Aorta (tissue), 5 donors: ENCODE results near the gene KCNH1. TPM values are rescaled to one million over a fixed set of nuclear protein-coding genes. Genes with fewer than 3 reads are reported as not detected.

Experiments
- ATAC-seq: fragments of 200-7000 bp; cut with Tn5 transposase; one replicate; pipeline ENCODE4 v1.9.1; 2022; ENCODE audit warnings: moderate library complexity; ENCODE audit not compliant: low FRiP score
- DNase-seq, 2 donors: peaks; one replicate each; pipeline ENCODE4 v3.0.0-alpha.2; 2020
- H3K27ac ChIP-seq, 2 donors: one replicate each; pipeline ENCODE4 v1.5.1; 2013; ENCODE audit warnings: low read length in 2 of 2, mild to moderate bottlenecking in 2 of 2, moderate library complexity in 2 of 2, control low read depth in 1 of 2, inconsistent platforms in 1 of 2, low read depth in 1 of 2
- H3K27me3 ChIP-seq, 2 donors: one replicate each; pipeline ENCODE4 v1.6.1; 2013; ENCODE audit warnings: control low read depth in 1 of 2, low read length in 1 of 2, mild to moderate bottlenecking in 1 of 2, moderate library complexity in 1 of 2; ENCODE audit not compliant: insufficient read depth in 2 of 2, control insufficient read depth in 1 of 2
- H3K36me3 ChIP-seq, 2 donors: one replicate each; pipeline ENCODE4 v1.6.1; 2013; ENCODE audit warnings: control low read depth in 1 of 2, low read length in 1 of 2, mild to moderate bottlenecking in 1 of 2; ENCODE audit not compliant: insufficient read depth in 2 of 2, control insufficient read depth in 1 of 2
- H3K4me1 ChIP-seq, 2 donors: one replicate each; pipeline ENCODE4 v1.6.1; 2013; ENCODE audit warnings: low read length in 2 of 2, control low read depth in 1 of 2, mild to moderate bottlenecking in 1 of 2, moderate library complexity in 1 of 2; ENCODE audit not compliant: insufficient read depth in 2 of 2, control insufficient read depth in 1 of 2
- H3K4me3 ChIP-seq, 2 donors: one replicate each; pipeline ENCODE4 v1.5.1; 2013; ENCODE audit warnings: low read length in 2 of 2, control low read depth in 1 of 2, mild to moderate bottlenecking in 1 of 2
- H3K9me3 ChIP-seq: one replicate; pipeline ENCODE4 v1.6.1; 2013; ENCODE audit warnings: mild to moderate bottlenecking, low read length; ENCODE audit not compliant: control insufficient read depth
- WGBS, 2 donors: extraction: QIAGEN DNeasy Blood & Tissue Kit; methylation state at CpG; one replicate each; pipeline ENCODE4 v1.1.7; 2013; 5-methylcytosine and 5-hydroxymethylcytosine counted together
- intact Hi-C, 2 donors: fragments of 100-400 bp; cut with DNase I; formaldehyde crosslinking; loops; one replicate each; pipeline versions ENCODE4 v1.14.2 to v1.15.0; 2022
- polyA plus RNA-seq, 2 donors: library from polyadenylated mRNA; stranded (reverse); fragments of 200-250 nt; gene quantifications; one replicate each; pipeline ENCODE4 v1.2.3, GENCODE V29; 2013
- total RNA-seq, 2 donors: library from RNA; stranded (reverse); fragmentation: NEBNext Ultra II Directional; extraction: Animal tissue kit (Norgen Biotek cat#: 25700); gene quantifications; one replicate each; pipeline ENCODE4 v1.2.1, GENCODE V29; 2021
- donor health status: healthy with polysubstance abuse.
- donor health status: Bipolar disorder and iron deficiency.
- donor health status: DM: no; HTN: no; CAD: no.
- donor health status: DM: no; HTN: no; CAD: no.
- donor health status: DM: yes; HTN: yes; CAD: no.

Gene KCNH1
- total and polyA plus RNA-seq, 4 donors, result 0.03 to 0.96 (median 0.19) TPM; not detected in 1

DNA sequence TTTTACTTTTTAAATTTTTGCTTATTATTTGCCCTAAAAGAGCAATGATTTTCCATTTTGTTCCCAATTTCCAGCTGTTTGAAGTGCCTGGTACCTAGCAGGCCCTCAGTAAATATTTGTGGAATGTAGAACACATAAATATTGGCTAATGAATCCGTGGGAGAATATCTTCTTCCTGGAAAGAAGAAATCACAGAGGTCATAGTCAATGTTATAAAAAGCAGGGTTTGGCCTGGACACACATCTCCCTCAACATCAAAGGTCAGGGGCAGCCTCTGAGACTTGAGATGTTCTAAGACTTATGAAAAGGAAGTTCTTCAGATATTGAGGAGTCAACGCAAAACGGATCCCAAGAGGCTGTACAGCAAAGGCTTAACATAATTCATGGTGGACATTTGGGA lies 447.1 kb downstream of the KCNH1 start:
- H3K4me1 ChIP-seq, result no peaks in the 10 kb centered on the region
- ATAC-seq (no peak), DNase-seq (no peak)
- intact Hi-C loops, result no loop called here
- WGBS, 2 donors, result 60% methylated on average over 3 of the region's 3 CpGs
- no peaks in the 10 kb centered on the region for H3K27me3 ChIP-seq
- no peaks in the 10 kb centered on the region for H3K9me3 ChIP-seq
- H3K4me3 ChIP-seq, result no peak overlapping the region
- H3K27ac ChIP-seq, result no peak overlapping the region
- no peaks in the 10 kb centered on the region for H3K36me3 ChIP-seq

DNA sequence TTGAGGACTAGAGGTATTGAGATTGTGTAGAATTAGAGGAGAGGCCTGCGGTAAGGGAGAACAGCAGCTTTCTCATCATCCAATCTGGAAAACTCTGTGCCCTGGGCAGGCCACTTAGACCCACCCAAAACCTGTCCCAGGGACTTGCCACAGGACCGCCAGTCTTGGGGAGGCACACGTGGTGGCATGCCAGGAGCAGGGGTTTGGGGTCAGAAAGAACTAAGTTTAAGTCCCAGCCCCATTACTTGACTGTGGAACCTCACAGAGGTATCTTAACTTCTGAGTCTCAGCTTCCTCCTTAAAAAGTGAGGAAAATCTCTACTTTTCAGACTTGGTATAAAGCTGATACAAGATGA lies 448.7 kb downstream of the KCNH1 start:
- Histone ChIP-seq H3K27me3 (no peaks in the 10 kb centered on the region), H3K27ac (no peak overlapping the region), H3K4me1 (no peaks in the 10 kb centered on the region), H3K9me3 (no peaks in the 10 kb centered on the region), H3K4me3 (no peak overlapping the region), H3K36me3 (no peaks in the 10 kb centered on the region)
- no peak for ATAC-seq
- intact Hi-C loops, result no loop called here
- 92 to 93% methylated on average over 3 of the region's 3 CpGs for WGBS, 2 donors
- DNase-seq, result no peak

DNA sequence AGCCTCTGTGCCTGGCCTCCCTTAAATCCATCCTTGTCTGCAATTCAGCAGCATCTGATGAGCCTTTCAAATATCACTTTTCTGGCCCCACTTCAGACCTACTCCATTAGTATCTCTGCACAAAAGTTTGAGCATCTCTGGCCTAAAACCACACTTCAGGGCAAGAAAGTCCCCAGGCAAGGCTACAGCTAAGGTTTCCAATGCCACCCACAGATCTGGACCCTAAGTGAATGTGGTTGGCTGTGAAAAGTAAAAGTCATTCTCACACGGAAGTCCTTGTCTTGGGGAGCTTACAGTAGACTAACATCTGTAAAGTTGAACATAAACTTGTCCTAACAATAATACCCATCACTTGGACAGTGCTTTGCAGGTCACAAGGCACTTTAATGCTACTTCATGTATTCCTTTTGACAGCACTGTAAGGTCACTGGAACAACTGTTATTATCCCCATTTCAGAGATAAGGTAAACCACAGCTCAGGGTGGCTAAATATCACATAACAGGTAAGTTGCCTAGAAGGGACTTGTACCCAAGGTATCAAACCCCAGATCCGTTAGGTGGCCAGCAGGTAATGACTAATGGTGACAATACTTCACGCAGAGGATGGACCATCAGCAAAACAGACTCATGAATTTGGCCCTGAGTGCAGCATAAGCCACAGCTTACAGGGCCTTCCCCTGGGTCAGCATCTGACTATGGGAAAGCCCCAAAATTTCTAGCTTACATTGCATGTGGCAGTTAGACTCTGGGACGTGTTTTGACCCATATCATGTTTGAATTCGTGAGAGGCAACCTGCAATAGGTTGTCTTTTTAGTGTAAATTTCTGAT lies 449.3 kb downstream of the KCNH1 start:
- no peaks in the 10 kb centered on the region for H3K4me1 ChIP-seq
- no peak for ATAC-seq
- no peaks in the 10 kb centered on the region for H3K36me3 ChIP-seq
- no peaks in the 10 kb centered on the region for H3K27me3 ChIP-seq
- no peak for DNase-seq
- no peaks in the 10 kb centered on the region for H3K9me3 ChIP-seq
- intact Hi-C loops, result no loop called here
- H3K4me3 ChIP-seq, result no peak overlapping the region
- 64 to 65% methylated on average over 5 of the region's 5 CpGs for WGBS, 2 donors
- no peak overlapping the region for H3K27ac ChIP-seq

DNA sequence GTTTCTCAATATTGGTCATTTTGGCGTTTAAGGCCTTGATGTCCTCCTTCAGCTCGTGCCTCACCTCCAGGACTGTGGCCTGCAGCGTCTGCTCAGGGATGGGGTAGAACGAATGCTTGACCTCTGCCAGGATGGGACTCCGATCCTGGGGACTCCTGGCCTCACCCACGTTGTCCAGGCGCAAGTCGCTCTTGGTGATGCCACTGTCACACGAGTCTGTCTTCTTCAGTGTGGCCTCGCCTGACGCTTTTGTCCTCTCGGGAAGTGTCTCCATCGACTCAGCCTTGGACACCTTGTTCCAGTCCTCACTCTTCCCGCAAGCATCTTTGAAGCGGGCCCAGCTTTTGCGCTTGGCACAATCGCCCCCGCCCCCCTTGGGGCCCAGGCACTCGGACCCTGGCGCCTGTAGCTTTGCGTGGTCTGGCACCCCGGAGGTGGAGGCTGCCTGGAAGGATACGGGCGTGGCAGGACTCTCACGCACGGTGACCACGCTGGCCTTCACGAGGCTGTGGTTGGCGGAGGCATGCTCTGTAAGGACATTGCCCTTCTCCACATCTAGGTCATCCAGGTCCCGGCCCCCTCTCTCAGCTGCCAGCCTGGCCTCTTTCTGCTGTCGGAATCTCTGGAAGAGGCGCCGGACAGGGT lies 450.4 kb downstream of the KCNH1 start:
- WGBS, 2 donors, result 95% methylated on average over 33 of the region's 33 CpGs
- intact Hi-C loops, result no loop called here
- Histone ChIP-seq H3K4me3 (no peak overlapping the region), H3K9me3 (no peaks in the 10 kb centered on the region), H3K27ac (no peak overlapping the region), H3K27me3 (no peaks in the 10 kb centered on the region), H3K36me3 (no peaks in the 10 kb centered on the region), H3K4me1 (no peaks in the 10 kb centered on the region)
- ATAC-seq, result no peak
- DNase-seq, result no peak

DNA sequence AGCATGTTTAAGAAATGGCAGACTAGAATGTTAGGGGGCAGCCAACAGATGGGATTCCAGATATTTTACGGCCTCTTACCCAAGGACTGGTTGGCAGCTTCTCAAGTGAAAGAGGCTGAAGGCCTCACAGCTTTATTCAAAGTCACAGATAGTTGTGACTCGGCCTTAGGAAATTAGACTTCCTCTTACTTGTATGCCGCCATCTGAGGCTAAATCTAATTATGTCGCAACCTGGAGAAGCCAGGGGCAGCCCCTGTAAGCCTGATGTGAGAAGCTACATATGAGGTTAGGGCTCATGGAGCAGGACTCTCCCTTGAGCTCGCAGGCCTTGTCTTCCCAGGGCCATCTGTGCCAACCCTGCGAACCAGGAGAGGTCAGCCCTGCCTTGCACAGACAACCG lies 452.8 kb downstream of the KCNH1 start:
- peak; percentile 15 for ATAC-seq
- intact Hi-C loops, result no loop called here
- Histone ChIP-seq H3K9me3 (no peaks in the 10 kb centered on the region), H3K4me1 (no peaks in the 10 kb centered on the region), H3K36me3 (no peaks in the 10 kb centered on the region), H3K4me3 (no peak overlapping the region), H3K27ac (no peak overlapping the region), H3K27me3 (no peaks in the 10 kb centered on the region)
- DNase-seq, result no peak
- WGBS, 2 donors, result 89 to 95% methylated on average over 7 of the region's 7 CpGs

DNA sequence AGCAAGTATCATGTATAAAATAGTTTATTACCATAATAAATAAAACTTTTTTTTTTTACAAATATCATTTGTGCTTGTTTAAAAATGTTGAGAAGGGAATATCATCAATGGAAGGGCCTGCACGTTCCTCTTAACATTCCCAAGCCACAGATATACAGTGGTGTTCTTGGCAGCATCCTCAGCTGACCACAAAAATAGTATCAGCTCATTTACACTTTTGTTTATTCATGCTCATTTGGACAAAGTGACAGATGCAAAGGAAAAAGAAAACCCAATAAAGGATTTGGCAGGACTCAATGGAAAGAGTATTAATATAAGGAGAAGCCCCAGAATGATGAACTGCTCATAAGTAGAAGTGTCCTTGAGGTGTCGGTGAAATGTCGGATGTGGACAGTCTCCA lies 455.6 kb downstream of the KCNH1 start:
- Histone ChIP-seq H3K27ac (no peak overlapping the region), H3K9me3 (no peaks in the 10 kb centered on the region), H3K4me1 (no peaks in the 10 kb centered on the region), H3K36me3 (no peaks in the 10 kb centered on the region), H3K4me3 (no peak overlapping the region), H3K27me3 (no peaks in the 10 kb centered on the region)
- DNase-seq (no peak), ATAC-seq (no peak)
- intact Hi-C loops, result no loop called here
- WGBS, 2 donors, result 76 to 83% methylated on average over 3 of the region's 3 CpGs

DNA sequence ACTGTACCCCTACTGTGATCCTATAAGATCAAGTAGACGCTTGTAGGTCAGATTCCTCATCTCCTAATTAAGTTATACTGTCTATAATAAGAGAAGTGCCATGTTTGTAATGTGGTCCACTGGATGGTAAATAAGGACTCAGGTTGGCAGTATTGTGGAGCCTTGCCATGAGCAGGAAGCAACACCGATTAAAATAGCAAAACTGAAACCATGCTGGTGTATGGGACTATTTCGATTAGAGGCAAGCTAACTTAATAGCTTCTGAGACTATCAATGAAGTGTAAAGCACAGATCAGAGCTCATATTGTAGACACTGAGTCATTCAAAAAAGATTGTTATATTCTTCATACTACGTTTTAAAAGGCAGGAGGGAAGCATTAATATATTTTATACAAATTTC lies 456.4 kb downstream of the KCNH1 start:
- ATAC-seq (no peak), DNase-seq (no peak)
- H3K4me3 ChIP-seq, result no peak overlapping the region
- H3K27ac ChIP-seq, result no peak overlapping the region
- intact Hi-C loops, result no loop called here
- 92 to 96% methylated on average over 4 of the region's 4 CpGs for WGBS, 2 donors
- H3K9me3 ChIP-seq, result no peaks in the 10 kb centered on the region
- no peaks in the 10 kb centered on the region for H3K4me1 ChIP-seq
- no peaks in the 10 kb centered on the region for H3K27me3 ChIP-seq
- no peaks in the 10 kb centered on the region for H3K36me3 ChIP-seq

DNA sequence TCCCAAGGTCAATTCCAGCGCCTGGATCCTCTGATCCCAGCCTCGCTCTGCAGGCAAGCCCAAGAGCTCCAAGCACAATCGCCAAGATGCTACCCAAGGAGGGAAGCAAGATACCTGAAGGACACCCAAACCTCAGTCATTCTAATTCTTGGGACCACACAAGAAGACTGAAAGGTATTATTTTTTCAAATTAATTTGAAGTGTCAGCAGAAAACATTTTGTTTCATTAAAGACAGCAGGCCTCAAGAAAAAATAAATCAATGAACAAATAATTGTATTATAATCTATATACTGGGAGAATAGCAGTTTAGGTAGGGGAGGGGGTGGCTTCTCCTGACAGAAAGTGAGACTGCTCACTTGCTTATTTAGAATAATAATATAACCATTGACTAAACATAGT lies 457.4 kb downstream of the KCNH1 start:
- H3K9me3 ChIP-seq, result no peaks in the 10 kb centered on the region
- H3K4me3 ChIP-seq, result no peak overlapping the region
- 97% methylated on average over 3 of the region's 3 CpGs for WGBS, 2 donors
- intact Hi-C loops, result no loop called here
- H3K4me1 ChIP-seq, result no peaks in the 10 kb centered on the region
- no peaks in the 10 kb centered on the region for H3K27me3 ChIP-seq
- DNase-seq (no peak), ATAC-seq (no peak)
- H3K36me3 ChIP-seq, result no peaks in the 10 kb centered on the region
- H3K27ac ChIP-seq, result no peak overlapping the region

DNA sequence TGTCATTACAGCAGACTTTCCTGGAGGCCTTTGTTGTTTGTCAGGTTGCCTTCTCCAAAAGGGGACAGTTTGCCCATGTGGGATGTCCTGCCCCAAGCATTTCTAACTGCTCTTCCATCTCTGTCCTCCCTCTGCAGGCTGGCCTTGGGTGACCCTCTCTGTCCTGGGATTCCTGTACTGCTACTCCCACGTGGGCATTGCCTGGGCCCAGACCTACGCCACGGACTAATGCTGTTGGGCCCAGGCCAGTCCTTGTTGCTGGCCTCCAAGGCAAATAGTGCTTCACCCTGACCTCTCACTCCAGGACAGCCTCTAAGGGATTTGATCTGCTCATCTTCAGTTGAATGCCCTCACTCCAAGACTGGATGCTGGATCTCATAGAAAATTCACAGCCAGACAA lies 459.8 kb downstream of the KCNH1 start:
- no peaks in the 10 kb centered on the region for H3K27me3 ChIP-seq
- H3K36me3 ChIP-seq, result no peaks in the 10 kb centered on the region
- no peaks in the 10 kb centered on the region for H3K9me3 ChIP-seq
- DNase-seq (no peak), ATAC-seq (no peak)
- WGBS, 2 donors, result 59 to 61% methylated on average over 3 of the region's 3 CpGs
- no peak overlapping the region for H3K4me3 ChIP-seq
- H3K27ac ChIP-seq, result no peak overlapping the region
- intact Hi-C loops, result no loop called here
- no peaks in the 10 kb centered on the region for H3K4me1 ChIP-seq
